Astrocyte of the cerebellum (primary cell): Measurements from ENCODE around the gene HGFAC.

ENCODE experiments used
- DNase-seq: peaks from one replicate; pipeline ENCODE4 v3.0.0-alpha.2; 2011; ENCODE audit warnings: low read depth
- H3K4me3 ChIP-seq: 2 replicates; pipeline ENCODE4 v1.5.1; 2011; ENCODE audit warnings: mild to moderate bottlenecking, low read depth, low read length, moderate library complexity
- in situ Hi-C: cut with HindIII; loops from 2 replicates; pipeline ENCODE4 v1.10.0; 2017; ENCODE audit warnings: low sequenced_read_pairs
- TF ChIP-seq, protein P1 (sequence below): IDR thresholded peaks from 2 replicates; pipeline ENCODE4 v1.5.1; 2012; ENCODE audit warnings: low read length, low read depth, moderate library complexity, mild to moderate bottlenecking; ENCODE audit errors: missing control alignments

HGFAC gene

DNA sequence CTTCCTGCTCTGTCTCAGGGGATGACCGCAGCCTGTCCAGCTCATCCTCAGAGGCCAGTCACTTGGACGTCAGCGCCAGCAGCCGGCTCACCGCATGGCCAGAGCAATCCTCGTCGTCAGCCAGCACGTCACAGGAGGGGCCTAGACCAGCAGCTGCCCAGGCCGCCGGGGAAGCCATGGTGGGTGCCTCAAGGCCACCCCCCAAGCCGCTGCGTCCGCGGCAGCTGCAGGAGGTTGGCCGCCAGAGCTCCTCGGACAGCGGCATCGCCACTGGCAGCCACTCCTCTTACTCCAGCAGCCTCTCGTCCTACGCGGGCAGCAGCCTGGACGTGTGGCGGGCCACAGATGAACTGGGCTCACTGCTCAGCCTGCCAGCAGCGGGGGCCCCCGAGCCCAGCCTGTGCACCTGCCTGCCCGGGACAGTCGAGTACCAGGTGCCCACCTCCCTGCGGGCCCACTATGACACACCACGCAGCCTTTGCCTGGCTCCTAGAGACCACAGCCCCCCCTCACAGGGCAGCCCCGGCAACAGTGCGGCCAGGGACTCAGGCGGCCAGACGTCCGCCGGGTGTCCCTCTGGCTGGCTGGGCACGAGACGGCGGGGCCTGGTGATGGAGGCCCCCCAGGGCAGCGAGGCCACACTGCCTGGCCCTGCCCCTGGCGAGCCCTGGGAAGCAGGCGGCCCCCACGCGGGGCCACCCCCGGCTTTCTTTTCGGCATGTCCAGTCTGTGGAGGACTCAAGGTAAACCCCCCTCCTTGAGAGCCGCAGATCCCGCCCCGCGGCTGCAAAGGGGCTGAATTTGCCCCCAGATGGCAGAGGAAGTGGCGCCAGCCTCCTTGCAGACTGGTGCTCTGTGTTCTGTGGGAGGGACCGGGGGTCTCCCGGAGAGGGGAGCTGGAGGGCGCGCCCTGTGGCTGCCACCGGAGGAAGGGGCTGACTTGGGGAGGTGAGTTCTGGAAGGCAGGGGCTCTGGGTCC lies 51.3 kb downstream of the HGFAC start:
- no peak for DNase-seq
- no peak overlapping the region for H3K4me3 ChIP-seq
- in situ Hi-C loops: no loop called here
- TF ChIP-seq, protein P1, sequence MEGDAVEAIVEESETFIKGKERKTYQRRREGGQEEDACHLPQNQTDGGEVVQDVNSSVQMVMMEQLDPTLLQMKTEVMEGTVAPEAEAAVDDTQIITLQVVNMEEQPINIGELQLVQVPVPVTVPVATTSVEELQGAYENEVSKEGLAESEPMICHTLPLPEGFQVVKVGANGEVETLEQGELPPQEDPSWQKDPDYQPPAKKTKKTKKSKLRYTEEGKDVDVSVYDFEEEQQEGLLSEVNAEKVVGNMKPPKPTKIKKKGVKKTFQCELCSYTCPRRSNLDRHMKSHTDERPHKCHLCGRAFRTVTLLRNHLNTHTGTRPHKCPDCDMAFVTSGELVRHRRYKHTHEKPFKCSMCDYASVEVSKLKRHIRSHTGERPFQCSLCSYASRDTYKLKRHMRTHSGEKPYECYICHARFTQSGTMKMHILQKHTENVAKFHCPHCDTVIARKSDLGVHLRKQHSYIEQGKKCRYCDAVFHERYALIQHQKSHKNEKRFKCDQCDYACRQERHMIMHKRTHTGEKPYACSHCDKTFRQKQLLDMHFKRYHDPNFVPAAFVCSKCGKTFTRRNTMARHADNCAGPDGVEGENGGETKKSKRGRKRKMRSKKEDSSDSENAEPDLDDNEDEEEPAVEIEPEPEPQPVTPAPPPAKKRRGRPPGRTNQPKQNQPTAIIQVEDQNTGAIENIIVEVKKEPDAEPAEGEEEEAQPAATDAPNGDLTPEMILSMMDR: no peak

DNA sequence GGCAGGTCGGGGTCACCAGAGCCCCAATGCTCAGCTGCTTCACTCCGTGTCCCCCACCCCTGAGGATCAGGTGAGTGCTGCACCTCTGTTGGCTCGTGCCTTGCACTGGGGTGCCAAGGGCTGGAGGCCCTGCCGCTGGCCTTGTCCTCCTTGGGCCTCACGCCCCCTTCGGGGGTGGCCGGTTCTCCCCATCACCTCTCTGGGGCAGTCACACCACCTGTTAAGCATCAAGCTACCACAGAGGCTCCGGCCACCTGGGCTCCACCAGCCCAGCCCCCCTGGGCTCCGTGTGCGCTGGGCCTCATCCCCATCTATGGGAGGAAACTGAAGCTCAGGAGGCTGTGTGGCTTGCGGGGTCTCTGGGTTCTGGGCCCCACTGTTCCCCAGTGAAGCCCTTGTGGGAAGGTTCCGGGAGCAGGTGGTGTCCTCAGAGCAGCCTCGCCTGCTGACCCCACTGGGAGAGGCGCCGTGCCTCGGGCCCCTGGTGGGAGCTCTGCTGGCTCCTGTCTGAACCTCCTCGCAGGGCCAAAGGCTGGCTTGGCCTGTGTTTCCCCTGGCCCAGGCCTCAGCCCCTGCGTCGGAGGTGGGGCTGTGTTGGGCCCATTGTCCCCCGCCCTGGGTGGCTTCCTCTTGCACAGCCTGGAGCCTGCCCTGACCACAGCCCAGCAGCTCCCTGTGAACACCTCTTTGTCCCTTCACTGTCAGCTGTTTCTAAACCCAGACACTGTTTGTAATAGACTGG lies 52.1 kb downstream of the HGFAC start:
- TF ChIP-seq, protein P1: no peak
- DNase-seq: no peak
- no peak overlapping the region for H3K4me3 ChIP-seq
- in situ Hi-C loops: no loop called here

DNA sequence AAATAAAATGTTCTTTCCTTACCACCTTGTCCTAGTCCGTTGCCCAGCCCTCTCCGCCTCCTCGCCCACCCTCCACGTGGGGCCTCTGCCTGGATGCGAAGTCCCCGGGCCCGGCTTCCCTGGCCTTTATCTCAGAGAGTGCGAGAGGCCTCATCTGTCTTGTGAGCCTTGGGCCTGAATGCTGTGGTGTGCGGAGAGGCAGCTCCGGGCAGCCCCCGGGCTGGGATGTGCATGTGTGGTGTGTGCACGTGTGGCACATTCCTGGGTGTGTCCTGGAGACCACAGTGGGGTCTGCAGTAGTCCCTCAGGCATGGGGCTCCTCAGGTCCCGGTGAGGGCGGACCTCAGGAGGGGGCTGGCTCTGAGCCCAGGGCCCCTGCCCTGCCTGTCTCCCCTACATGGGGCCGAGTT lies 52.7 kb downstream of the HGFAC start:
- in situ Hi-C loops: no loop called here
- DNase-seq: no peak

DNA sequence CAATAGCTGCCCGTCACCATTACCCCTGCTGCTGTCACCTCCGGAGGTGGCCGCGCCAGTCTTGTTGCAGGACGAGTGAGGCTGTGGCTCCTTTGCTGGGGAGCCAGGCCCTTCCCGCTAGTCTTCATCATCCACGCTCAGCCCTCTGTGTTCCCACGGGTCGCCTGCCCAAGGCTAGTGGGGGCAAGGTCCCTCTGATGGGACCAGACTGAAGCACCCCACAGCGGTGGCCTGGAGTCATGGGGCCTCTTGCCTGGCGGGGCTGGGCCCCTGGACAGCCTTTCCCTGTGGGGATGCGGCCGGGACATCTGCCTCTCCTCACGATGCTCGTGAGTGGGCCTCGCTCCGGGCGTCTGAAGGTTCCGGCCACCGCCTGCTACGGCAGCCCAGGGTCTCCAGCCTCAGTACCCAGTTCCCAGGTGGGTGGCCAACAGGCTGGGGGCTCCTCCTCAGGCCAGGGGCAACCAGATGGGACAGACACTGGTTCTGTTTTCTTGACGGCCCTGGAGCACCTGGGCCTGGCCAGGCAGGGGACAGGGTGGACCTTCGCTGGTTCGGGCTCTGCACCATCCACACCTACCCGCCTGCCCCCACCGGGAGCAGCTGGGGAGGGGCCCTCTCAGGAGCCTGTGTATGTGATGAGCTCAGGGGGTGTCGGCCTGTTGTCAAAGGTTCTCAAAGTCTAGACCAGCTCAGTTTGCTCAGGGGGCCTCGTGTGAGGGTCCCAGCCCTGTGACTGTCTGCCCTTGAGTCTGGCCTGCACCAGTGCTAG lies 53.6 kb downstream of the HGFAC start:
- H3K4me3 ChIP-seq: no peak overlapping the region
- no peak for DNase-seq
- in situ Hi-C loops: no loop called here
- TF ChIP-seq, protein P1: no peak

More for the DNA sequence above, 52.7 kb downstream of the HGFAC start:
- TF ChIP-seq, protein P1: no peak
- no peak overlapping the region for H3K4me3 ChIP-seq

DNA sequence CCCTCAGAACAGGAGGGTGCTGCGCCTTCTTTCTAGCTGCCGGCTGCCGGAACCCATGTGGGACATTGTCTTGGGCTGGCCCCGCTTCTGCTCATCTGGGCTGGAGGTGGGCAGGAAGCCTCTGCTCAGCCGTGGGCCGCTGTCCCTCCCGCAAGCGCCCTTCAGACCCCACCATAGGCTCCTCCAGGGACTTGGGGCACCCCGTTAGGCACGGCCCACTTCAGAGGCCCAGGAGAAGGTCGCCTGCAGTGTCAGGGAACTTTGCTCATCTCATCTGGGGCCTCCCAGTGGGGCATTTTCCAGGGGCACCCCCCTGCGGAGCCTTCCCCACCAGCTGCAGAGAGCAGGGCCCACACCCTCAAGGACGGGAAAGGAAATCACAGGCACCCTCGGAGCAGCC lies 54.3 kb downstream of the HGFAC start:
- TF ChIP-seq, protein P1: no peak
- DNase-seq: no peak
- in situ Hi-C loops: no loop called here

DNA sequence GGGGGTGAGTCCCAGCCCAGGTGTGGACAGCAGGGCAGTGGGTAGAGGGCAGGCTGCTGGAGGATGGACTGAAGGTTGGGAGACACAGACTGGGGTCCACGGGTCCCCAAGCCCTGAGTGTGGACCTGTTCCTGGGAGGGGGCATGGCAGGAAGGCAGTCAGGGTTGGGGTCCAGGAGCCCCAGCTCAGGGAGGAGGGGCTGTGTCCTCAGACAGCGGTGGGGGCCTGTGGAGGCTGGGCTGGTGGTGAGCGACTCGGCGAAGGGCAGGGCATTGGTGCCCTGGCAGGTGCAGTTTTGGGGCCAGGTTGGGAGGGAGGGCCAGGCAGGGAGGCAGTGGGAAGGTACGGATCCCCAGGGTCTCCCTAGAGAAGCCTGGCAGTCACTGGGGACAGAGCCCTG lies 55.3 kb downstream of the HGFAC start:
- no peak for DNase-seq
- no peak overlapping the region for H3K4me3 ChIP-seq
- TF ChIP-seq, protein P1: no peak
- in situ Hi-C loops: no loop called here

More for the DNA sequence above, 54.3 kb downstream of the HGFAC start:
- no peak overlapping the region for H3K4me3 ChIP-seq
